OCI-LY1 (cell line): ENCODE measurements around the gene RASA2.

ENCODE experiments used
- H2AFZ ChIP-seq: fragments of 200-600 bp; sonication (generic), shearing (Covaris generic); 2 replicates; pipeline ENCODE4 v1.6.0; 2014; ENCODE audit warnings: antibody characterized with exemption, mild to moderate bottlenecking, low read length
- H3F3A ChIP-seq: fragments of 200-600 bp; sonication (generic), shearing (Covaris generic); 2 replicates; pipeline ENCODE4 v1.6.0; 2014; ENCODE audit warnings: mild to moderate bottlenecking, antibody characterized with exemption, low read length, moderate library complexity; ENCODE audit not compliant: insufficient read depth
- H3K27ac ChIP-seq: fragments of 200-600 bp; sonication (generic); 2 replicates; pipeline ENCODE4 v1.5.1; 2014; ENCODE audit warnings: low read length, mixed run types, mild to moderate bottlenecking, low read depth; ENCODE audit not compliant: poor library complexity, severe bottlenecking
- H3K27me3 ChIP-seq: fragments of 200-600 bp; sonication (generic); 2 replicates; pipeline ENCODE4 v1.6.0; 2014; ENCODE audit warnings: antibody characterized with exemption, mild to moderate bottlenecking, low read length, moderate library complexity; ENCODE audit not compliant: insufficient read depth
- H3K36me3 ChIP-seq: fragments of 200-600 bp; sonication (generic); 2 replicates; pipeline ENCODE4 v1.6.1; 2014; ENCODE audit warnings: mild to moderate bottlenecking, antibody characterized with exemption, low read length, moderate library complexity, mixed read lengths; ENCODE audit not compliant: insufficient read depth
- H3K4me1 ChIP-seq: fragments of 200-600 bp; sonication (generic); 2 replicates; pipeline ENCODE4 v1.5.1; 2014; ENCODE audit warnings: mild to moderate bottlenecking, low read length, moderate library complexity; ENCODE audit not compliant: insufficient read depth, severe bottlenecking
- H3K4me2 ChIP-seq: fragments of 200-600 bp; sonication (generic), shearing (Covaris generic); 2 replicates; pipeline ENCODE4 v1.6.1; 2014; ENCODE audit warnings: low read length
- H3K4me3 ChIP-seq: fragments of 200-600 bp; sonication (generic); 2 replicates; pipeline ENCODE4 v1.5.1; 2014; ENCODE audit warnings: low read length, low read depth, mild to moderate bottlenecking, mixed read lengths; ENCODE audit not compliant: poor library complexity, severe bottlenecking
- H3K79me2 ChIP-seq: fragments of 200-600 bp; shearing (Covaris generic); 2 replicates; pipeline ENCODE4 v1.6.1; 2016; ENCODE audit warnings: mixed run types, low read length, mixed read lengths; ENCODE audit not compliant: insufficient read depth
- H3K9ac ChIP-seq: fragments of 200-600 bp; sonication (generic), shearing (Covaris generic); 2 replicates; pipeline ENCODE4 v1.6.1; 2014; ENCODE audit warnings: mild to moderate bottlenecking, low read length, mixed read lengths
- H3K9me2 ChIP-seq: fragments of 200-600 bp; sonication (generic), shearing (Covaris generic); 2 replicates; pipeline ENCODE4 v1.6.1; 2014; ENCODE audit warnings: low read depth, mild to moderate bottlenecking, low read length, mixed read lengths
- H3K9me3 ChIP-seq: fragments of 200-600 bp; shearing (Covaris generic); 2 replicates; pipeline ENCODE4 v1.6.1; 2014; ENCODE audit warnings: low read length, mixed read lengths
- H4K20me1 ChIP-seq: fragments of 200-600 bp; sonication (generic), shearing (Covaris generic); 2 replicates; pipeline ENCODE4 v1.6.0; 2016; ENCODE audit warnings: mild to moderate bottlenecking, low read length; ENCODE audit not compliant: insufficient read depth
- EZH2 ChIP-seq: fragments of 200-600 bp; sonication (generic), shearing (Covaris generic); IDR thresholded peaks from 2 replicates; pipeline ENCODE4 v1.8.0; 2017; ENCODE audit warnings: borderline replicate concordance, mixed run types, mild to moderate bottlenecking, antibody characterized with exemption, low read length, moderate library complexity, mixed read lengths
- TF ChIP-seq, protein P1 (sequence below): fragments of 200-600 bp; sonication (generic), shearing (Covaris generic); IDR thresholded peaks from 2 replicates; pipeline ENCODE4 v1.5.1; 2017; ENCODE audit warnings: mild to moderate bottlenecking, antibody characterized with exemption, low read length, moderate library complexity, mixed read lengths

RASA2 gene

DNA sequence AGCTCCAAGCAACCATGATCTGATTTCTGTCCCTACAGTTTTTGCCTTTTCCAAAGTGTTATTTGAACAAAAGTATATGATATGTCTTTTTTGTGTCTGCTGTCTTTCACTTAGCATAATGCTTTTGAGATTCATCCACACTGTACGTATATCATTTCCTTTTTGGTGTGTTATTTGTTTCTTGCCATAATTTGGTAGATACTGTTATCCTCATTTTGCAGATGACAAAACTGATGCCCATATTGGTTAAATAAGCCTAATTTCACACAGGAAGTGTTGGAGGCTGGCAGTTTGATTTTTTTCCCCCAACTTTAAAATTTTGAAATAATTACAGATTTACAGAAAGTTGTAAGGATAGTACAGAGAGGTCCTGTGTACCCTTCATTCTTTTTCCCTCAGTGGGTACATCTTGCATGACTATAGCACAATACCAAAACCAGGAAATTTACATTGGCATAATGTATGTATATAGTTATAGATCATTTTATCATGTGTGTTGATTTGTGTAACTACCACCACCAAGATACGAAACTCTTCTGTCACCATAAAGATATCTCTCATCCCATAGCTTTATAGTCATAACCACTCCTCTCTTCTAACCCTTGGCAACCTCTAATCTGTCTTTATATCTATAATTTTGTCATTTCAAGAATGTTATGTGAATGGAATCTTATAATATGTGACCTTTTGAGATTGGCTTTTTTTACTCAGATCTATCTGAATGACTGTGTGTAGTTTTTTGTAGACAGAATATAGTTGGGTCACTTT lies 55.6 kb downstream of the RASA2 start:
- H3K9me2 ChIP-seq: no peaks in the 10 kb centered on the region
- H3K36me3 ChIP-seq: peaks cover 49% of the 10 kb centered on the region
- no peak overlapping the region for H3K4me3 ChIP-seq
- no peak overlapping the region for H3K27ac ChIP-seq
- H3K4me1 ChIP-seq: no peaks in the 10 kb centered on the region
- no peaks in the 10 kb centered on the region for H3K27me3 ChIP-seq
- H3K4me2 ChIP-seq: no peak overlapping the region
- no peaks in the 10 kb centered on the region for H3F3A ChIP-seq
- H2AFZ ChIP-seq: no peak overlapping the region
- H4K20me1 ChIP-seq: no peaks in the 10 kb centered on the region
- H3K9me3 ChIP-seq: peaks cover 13% of the 10 kb centered on the region
- no peaks in the 10 kb centered on the region for H3K79me2 ChIP-seq
- H3K9ac ChIP-seq: no peak overlapping the region
- no peak for TF ChIP-seq EZH2
- TF ChIP-seq, protein P1, sequence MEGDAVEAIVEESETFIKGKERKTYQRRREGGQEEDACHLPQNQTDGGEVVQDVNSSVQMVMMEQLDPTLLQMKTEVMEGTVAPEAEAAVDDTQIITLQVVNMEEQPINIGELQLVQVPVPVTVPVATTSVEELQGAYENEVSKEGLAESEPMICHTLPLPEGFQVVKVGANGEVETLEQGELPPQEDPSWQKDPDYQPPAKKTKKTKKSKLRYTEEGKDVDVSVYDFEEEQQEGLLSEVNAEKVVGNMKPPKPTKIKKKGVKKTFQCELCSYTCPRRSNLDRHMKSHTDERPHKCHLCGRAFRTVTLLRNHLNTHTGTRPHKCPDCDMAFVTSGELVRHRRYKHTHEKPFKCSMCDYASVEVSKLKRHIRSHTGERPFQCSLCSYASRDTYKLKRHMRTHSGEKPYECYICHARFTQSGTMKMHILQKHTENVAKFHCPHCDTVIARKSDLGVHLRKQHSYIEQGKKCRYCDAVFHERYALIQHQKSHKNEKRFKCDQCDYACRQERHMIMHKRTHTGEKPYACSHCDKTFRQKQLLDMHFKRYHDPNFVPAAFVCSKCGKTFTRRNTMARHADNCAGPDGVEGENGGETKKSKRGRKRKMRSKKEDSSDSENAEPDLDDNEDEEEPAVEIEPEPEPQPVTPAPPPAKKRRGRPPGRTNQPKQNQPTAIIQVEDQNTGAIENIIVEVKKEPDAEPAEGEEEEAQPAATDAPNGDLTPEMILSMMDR: no peak

DNA sequence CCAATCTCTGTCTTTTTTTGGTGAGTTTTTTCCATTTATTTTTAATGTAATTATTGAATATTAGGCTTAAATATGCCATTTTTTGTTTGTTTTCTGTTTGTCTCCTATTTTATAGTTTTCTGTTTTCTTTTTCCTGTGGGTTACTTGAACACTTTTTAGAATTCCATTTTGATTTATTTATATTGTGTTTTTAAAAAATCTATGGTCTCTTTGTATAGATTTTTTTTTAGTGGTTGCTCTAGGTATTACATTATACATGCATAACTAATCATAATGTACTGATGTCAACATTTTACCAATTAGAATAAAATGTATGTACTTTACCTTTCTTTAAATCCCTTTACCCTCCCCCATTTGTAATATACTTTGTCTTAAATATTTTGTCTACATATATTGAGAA lies 56.2 kb downstream of the RASA2 start:
- Histone ChIP-seq H3K9me3 (peaks cover 13% of the 10 kb centered on the region), H2AFZ (no peak overlapping the region), H3K4me2 (no peak overlapping the region), H3K27me3 (no peaks in the 10 kb centered on the region), H3K27ac (no peak overlapping the region), H3K9me2 (no peaks in the 10 kb centered on the region), H3K9ac (no peak overlapping the region), H3K4me1 (no peaks in the 10 kb centered on the region), H3K4me3 (no peak overlapping the region), H4K20me1 (no peaks in the 10 kb centered on the region), H3K36me3 (peaks cover 55% of the 10 kb centered on the region), H3K79me2 (no peaks in the 10 kb centered on the region), H3F3A (no peaks in the 10 kb centered on the region)
- TF ChIP-seq EZH2: no peak
- TF ChIP-seq, protein P1: no peak

DNA sequence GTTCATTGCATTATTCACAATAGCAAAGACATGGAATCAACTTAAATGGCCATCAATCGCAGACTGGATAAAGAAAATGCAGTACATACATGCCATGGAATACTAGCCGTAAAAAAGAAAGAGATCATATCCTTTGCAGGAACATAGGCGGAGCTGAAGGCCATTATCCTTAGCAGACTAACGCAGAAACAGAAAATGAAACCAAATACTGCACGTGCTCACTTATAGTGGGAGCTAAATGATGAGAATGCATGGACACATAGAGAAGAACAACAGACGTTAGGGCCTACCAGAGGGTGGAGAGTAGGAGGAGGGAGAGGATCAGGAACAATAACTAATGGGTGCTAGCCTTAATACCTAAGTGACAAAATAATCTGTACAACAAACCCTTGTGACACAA lies 57.9 kb downstream of the RASA2 start:
- no peaks in the 10 kb centered on the region for H4K20me1 ChIP-seq
- no peaks in the 10 kb centered on the region for H3K79me2 ChIP-seq
- H3K27ac ChIP-seq: no peak overlapping the region
- H3K4me1 ChIP-seq: no peaks in the 10 kb centered on the region
- no peaks in the 10 kb centered on the region for H3F3A ChIP-seq
- peaks cover 65% of the 10 kb centered on the region for H3K36me3 ChIP-seq
- H3K9ac ChIP-seq: no peak overlapping the region
- no peaks in the 10 kb centered on the region for H3K9me2 ChIP-seq
- H2AFZ ChIP-seq: no peak overlapping the region
- no peak overlapping the region for H3K4me3 ChIP-seq
- peaks cover 13% of the 10 kb centered on the region for H3K9me3 ChIP-seq
- H3K4me2 ChIP-seq: no peak overlapping the region
- no peaks in the 10 kb centered on the region for H3K27me3 ChIP-seq
- TF ChIP-seq, protein P1: no peak
